Limb (tissue), 2 donors: Measurements from ENCODE around the gene GGTLC1.
A peak's percentile ranks its signal among the peaks of the same experiment; 100 is the strongest.

Experiments
- DNase-seq, 2 donors: peaks; one replicate each; pipeline ENCODE4 v3.0.0-alpha.2; 2016; ENCODE audit errors: extremely low spot score in 2 of 2

Gene GGTLC1

GRCh38 chr20:23966298-23966697, 22.3 kb downstream of the GGTLC1 start:
- DNase-seq, result no peak

- DNase-seq, result no peak
Measured at GRCh38 chr20:23963941-23964340, 24.6 kb downstream of the GGTLC1 start.

- DNase-seq, result no peak
Measured at GRCh38 chr20:23962272-23962671, 26.3 kb downstream of the GGTLC1 start.

- DNase-seq, result no peak
Measured at GRCh38 chr20:23959054-23959453, 29.5 kb downstream of the GGTLC1 start.

- DNase-seq, result no peak
Measured at GRCh38 chr20:23955896-23956295, 32.7 kb downstream of the GGTLC1 start.

GRCh38 chr20:23954008-23954745, 34.4 kb downstream of the GGTLC1 start:
- DNase-seq, result no peak

DNA sequence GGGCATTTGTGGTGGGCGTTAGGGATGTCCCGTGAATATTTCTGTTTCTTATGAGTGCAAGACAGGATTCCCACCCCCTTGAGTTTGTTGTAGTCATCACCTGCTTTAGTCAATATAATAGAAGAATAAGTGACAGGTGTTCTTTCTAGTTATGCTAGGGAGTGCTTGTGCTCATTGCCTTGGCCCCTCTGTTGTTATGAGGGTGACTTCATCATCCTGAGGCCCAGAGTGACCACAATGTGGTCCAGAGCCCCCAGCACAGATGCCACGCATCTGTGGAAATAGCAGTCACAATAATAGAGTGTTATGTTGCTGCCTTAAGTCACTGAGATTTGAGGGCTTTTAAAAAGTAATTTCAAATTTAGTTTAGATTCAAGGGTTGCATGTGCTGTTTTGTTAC, 42.4 kb downstream of the GGTLC1 start:
- no peak for DNase-seq

DNA sequence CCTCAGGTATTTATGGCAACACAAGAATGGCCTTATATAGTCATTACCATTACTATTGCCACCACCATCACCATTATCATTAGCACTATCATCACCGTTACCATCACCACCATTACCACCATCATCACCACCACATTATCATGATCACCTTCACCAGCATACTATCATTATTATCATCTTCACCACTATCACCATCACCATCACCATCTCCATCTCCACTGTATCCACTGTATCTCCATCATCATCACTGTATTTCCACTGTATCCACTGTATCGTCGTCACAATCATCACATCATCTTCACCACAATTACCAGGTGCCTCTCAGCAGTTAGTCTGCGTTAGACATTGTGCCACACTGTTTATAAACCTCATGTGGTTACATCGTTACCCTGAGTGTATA, 45.3 kb downstream of the GGTLC1 start:
- DNase-seq, result no peak

DNA sequence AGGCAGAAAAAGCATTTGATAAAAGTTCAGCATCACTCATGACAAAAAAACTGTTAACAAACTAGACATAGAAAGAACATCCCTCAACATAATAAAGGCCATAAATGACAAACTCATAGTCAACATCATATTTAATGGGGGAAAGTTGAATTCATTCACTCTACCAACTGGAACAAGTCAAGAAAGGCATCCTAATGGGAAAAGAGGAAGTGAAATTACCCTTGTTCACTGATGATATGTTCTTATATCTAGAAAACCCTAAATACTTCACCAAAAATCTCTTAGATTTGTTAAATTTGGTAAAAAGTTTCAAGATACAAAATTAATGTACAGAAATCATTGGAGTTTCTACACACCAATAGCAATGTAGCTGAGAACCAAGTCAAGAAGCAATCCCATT, 48.9 kb downstream of the GGTLC1 start:
- no peak for DNase-seq

DNA sequence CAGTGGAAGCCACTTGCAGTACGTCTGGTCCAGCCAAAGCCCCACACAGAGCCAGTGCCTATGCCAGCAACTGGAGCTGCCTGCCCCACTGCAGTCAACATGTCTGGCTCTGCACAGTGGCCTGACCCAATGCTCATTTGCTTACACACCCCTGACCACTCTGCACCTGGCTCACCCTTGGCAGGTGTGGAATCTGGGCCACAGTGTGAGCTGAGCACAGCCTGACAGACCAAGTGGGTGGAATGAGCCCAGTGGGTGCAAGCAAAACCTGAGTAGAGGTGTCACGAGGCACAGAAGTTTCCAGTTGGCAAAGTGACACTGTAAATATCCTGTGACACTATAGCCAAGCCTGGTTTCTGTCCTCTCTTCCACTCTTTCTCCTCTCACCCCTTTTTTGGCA, 49.5 kb downstream of the GGTLC1 start:
- DNase-seq, result no peak

DNA sequence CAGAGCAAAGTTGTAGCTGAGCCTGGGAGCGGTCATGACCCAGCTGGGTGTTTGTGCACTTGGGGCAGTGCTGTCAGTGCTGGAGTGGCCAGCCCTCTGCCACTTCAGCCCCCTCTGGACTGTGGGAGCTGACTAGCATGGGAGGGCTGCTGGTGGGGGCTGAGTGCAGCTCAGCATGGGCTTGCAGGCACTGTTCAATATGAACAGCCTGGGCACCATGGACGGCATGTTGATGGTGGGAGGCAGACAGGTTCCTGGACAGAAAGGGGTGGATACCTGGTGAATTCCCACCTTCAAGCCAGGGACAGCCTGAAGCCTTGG, 50.5 kb downstream of the GGTLC1 start:
- DNase-seq, result no peak

DNA sequence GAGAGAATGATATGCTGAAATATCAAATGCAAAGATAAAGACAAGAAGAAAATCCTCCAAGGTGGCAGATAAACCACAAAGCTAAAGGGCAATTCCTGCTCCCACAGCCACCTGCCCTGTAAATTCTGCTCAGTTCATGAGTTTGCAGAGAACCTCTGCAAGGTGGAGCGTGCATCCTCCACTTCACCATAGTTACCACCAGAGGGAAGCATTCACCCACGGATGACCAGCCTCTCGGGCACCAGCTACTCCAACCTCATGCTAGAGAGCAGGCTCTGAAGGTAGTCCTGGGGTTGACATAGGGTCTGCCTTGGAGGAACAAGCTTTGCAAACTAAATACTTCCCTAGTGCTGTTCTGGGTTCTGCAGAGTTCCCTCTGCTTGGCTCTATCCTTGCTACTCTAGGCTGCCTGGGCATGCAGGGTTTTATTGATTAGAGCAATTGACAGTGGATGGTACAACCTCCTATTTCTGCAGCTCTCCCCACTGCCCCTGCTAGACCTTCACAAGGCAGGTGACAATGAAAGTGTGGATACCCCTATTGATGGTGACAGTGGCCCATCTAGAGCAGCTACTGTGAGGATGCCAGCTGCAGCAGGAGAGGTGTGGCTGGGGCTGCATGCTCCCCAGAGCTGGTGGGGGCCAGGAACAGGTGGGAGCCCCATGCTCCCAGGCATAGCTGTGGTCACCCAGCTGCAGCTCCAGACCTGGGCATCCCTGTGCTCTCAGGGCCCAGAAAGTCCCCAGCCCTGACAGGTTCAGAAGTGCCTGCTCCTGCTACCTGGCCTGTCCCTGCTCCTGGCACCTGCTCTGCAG, 51.1 kb downstream of the GGTLC1 start:
- peak; percentile 62 to 80 for DNase-seq
